SK-N-SH (cell line): ENCODE measurements around the gene PRLR. TPM values are rescaled to one million over a fixed set of nuclear protein-coding genes. Genes with fewer than 3 reads are reported as not detected.

ENCODE experiments used
- CTCF ChIA-PET: fragments of 300-600, 350-600 bp; formaldehyde crosslinking; extraction: SDS; loops from one replicate; lab custom pipeline; 2021; lab: Yijun Ruan, JAX
- POLR2A ChIA-PET: fragments of 350-600 bp; sonication (Branson Sonifier 250); formaldehyde crosslinking; extraction: SDS; loops from one replicate; lab custom pipeline; 2020; ENCODE audit warnings: antibody characterized with exemption, inconsistent platforms; lab: Yijun Ruan, JAX
- DNase-seq: peaks from one replicate; pipeline ENCODE4 v3.0.0; 2012
- H2AFZ ChIP-seq: fragments of 200-600 bp; sonication (generic); 2 replicates; pipeline ENCODE4 v1.8.1; 2016; ENCODE audit warnings: antibody characterized with exemption, mild to moderate bottlenecking, low read depth
- H3F3A ChIP-seq: fragments of 200-600 bp; sonication (generic); replicated peaks from 2 replicates; pipeline ENCODE3; 2016; ENCODE audit warnings: antibody characterized with exemption, mild to moderate bottlenecking; ENCODE audit not compliant: insufficient read depth
- H3K27ac ChIP-seq, 2 experiments: fragments of 200-500 bp in 1 of 2; fragments of 200-600 bp in 1 of 2; sonication (Bioruptor generic) in 1 of 2; sonication (generic), shearing (Covaris generic) in 1 of 2; 2 replicates each; pipeline versions ENCODE4 v1.5.1 to v1.6.1; 2014 to 2016; ENCODE audit warnings: low read depth in 2 of 2, inconsistent platforms in 1 of 2, low read length in 1 of 2, mild to moderate bottlenecking in 1 of 2, mixed read lengths in 1 of 2
- H3K27me3 ChIP-seq: fragments of 200-600 bp; sonication (generic), shearing (Covaris generic); 2 replicates; pipeline ENCODE4 v1.6.1; 2016; ENCODE audit warnings: mixed run types; ENCODE audit not compliant: insufficient read depth
- H3K36me3 ChIP-seq, 2 experiments: fragments of 200-500 bp in 1 of 2; fragments of 200-600 bp in 1 of 2; sonication (Bioruptor generic) in 1 of 2; sonication (generic) in 1 of 2; replicated peaks in 1 of 2; 2 replicates each; pipeline versions ENCODE3 to v1.5.1; 2014 to 2016; ENCODE audit warnings: low read length in 1 of 2, mild to moderate bottlenecking in 1 of 2; ENCODE audit not compliant: insufficient read depth in 2 of 2, control insufficient read depth in 1 of 2
- H3K4me1 ChIP-seq, 2 experiments: fragments of 200-500 bp in 1 of 2; fragments of 200-600 bp in 1 of 2; sonication (Bioruptor generic) in 1 of 2; sonication (generic), shearing (Covaris generic) in 1 of 2; 2 replicates each; pipeline versions ENCODE4 v1.5.1 to v1.6.1; 2014 to 2016; ENCODE audit warnings: low read depth in 1 of 2, low read length in 1 of 2, mixed run types in 1 of 2; ENCODE audit not compliant: insufficient read depth in 2 of 2, control insufficient read depth in 1 of 2
- H3K4me2 ChIP-seq: fragments of 200-600 bp; sonication (generic), shearing (Covaris generic); 2 replicates; pipeline ENCODE4 v1.6.1; 2017; ENCODE audit warnings: mixed run types
- H3K4me3 ChIP-seq, 2 experiments: fragments of 200-500 bp in 1 of 2; fragments of 200-600 bp in 1 of 2; sonication (Bioruptor generic) in 1 of 2; sonication (generic), shearing (Covaris generic) in 1 of 2; 2 replicates each; pipeline versions ENCODE4 v1.5.1 to v1.8.1; 2014 to 2016; ENCODE audit warnings: low read depth in 2 of 2, inconsistent platforms in 1 of 2, low read length in 1 of 2, mild to moderate bottlenecking in 1 of 2, mixed read lengths in 1 of 2, moderate library complexity in 1 of 2
- H3K79me2 ChIP-seq: fragments of 200-600 bp; sonication (generic); 2 replicates; pipeline ENCODE4 v1.8.1; 2017; ENCODE audit warnings: mild to moderate bottlenecking; ENCODE audit not compliant: insufficient read depth
- H3K9ac ChIP-seq: fragments of 200-600 bp; sonication (generic); 2 replicates; pipeline ENCODE4 v1.6.1; 2017; ENCODE audit warnings: mixed run types
- H3K9me2 ChIP-seq: fragments of 200-600 bp; sonication (generic); 2 replicates; pipeline ENCODE4 v1.6.1; 2017; ENCODE audit warnings: mixed run types
- H3K9me3 ChIP-seq: fragments of 200-600 bp; sonication (generic); 2 replicates; pipeline ENCODE4 v1.6.1; 2017; ENCODE audit warnings: mixed run types, mild to moderate bottlenecking, moderate library complexity
- H4K20me1 ChIP-seq: fragments of 200-600 bp; sonication (generic); 2 replicates; pipeline ENCODE4 v1.6.1; 2017; ENCODE audit warnings: mild to moderate bottlenecking, mixed run types; ENCODE audit not compliant: insufficient read depth
- EZH2phosphoT487 ChIP-seq: fragments of 200-600 bp; sonication (generic); IDR thresholded peaks from 2 replicates; pipeline ENCODE4 v1.6.1; 2017; ENCODE audit warnings: low read depth, mixed run types, mild to moderate bottlenecking, antibody characterized with exemption, moderate library complexity, borderline replicate concordance
- FOXM1 ChIP-seq: IDR thresholded peaks from 2 replicates; pipeline ENCODE4 v1.4.0; 2012; ENCODE audit warnings: low read depth, mild to moderate bottlenecking
- GATA2 ChIP-seq: sonication (generic); formaldehyde crosslinking; IDR thresholded peaks from 2 replicates; pipeline ENCODE4 v1.5.0; 2020; ENCODE audit warnings: mild to moderate bottlenecking, missing genetic modification reagents
- MEF2A ChIP-seq: IDR thresholded peaks from 2 replicates; pipeline ENCODE4 v1.4.0; 2012; ENCODE audit warnings: low read depth, borderline replicate concordance
- NRF1 ChIP-seq: IDR thresholded peaks from 2 replicates; pipeline ENCODE4 v1.6.1; 2012; ENCODE audit warnings: low read depth, mild to moderate bottlenecking, low read length
- RXRA ChIP-seq: IDR thresholded peaks from 2 replicates; pipeline ENCODE4 v1.4.0; 2012; ENCODE audit warnings: low read depth, mild to moderate bottlenecking, borderline replicate concordance
- SIN3A ChIP-seq: IDR thresholded peaks from 2 replicates; pipeline ENCODE4 v1.6.1; 2012; ENCODE audit warnings: low read depth, mild to moderate bottlenecking, low read length, moderate library complexity, borderline replicate concordance
- SMC3 ChIP-seq: IDR thresholded peaks from 2 replicates; pipeline ENCODE4 v1.6.1; 2012; ENCODE audit warnings: low read depth, low read length, improper control_type of control experiment
- TCF12 ChIP-seq: IDR thresholded peaks from 2 replicates; pipeline ENCODE4 v1.4.0; 2012
- YY1 ChIP-seq: IDR thresholded peaks from 2 replicates; pipeline ENCODE4 v1.4.0; 2012; ENCODE audit warnings: low read depth, mild to moderate bottlenecking
- WGBS: methylation state at CpG from one replicate; pipeline ENCODE4 v1.1.6; 2017; ENCODE audit warnings: low lambda C conversion rate; 5-methylcytosine and 5-hydroxymethylcytosine counted together
- polyA plus RNA-seq, 3 experiments: library from polyadenylated mRNA; depleted of rRNA; stranded (reverse); fragments of >200 nt; gene quantifications; 2 replicates each; pipeline ENCODE4 v1.2.3, GENCODE V29; 2012
- TF ChIP-seq, protein P1 (sequence below): fragments of 150-350 bp; IDR thresholded peaks from 2 replicates; pipeline ENCODE4 v1.6.1; 2016; ENCODE audit warnings: mild to moderate bottlenecking, low read depth, low read length
- TF ChIP-seq, protein P2 (sequence below): IDR thresholded peaks from 2 replicates; pipeline ENCODE4 v1.4.0; 2012; ENCODE audit warnings: low read depth, borderline replicate concordance
- TF ChIP-seq, protein P3 (sequence below): fragments of 200-600 bp; sonication (generic); IDR thresholded peaks from 2 replicates; pipeline ENCODE4 v1.6.1; 2017; ENCODE audit warnings: antibody characterized with exemption, mild to moderate bottlenecking, moderate library complexity
- TF ChIP-seq, protein P4 (sequence below): IDR thresholded peaks from 2 replicates; pipeline ENCODE4 v1.4.0; 2012; ENCODE audit warnings: low read depth, borderline replicate concordance
- TF ChIP-seq, protein P5 (sequence below): IDR thresholded peaks from 2 replicates; pipeline ENCODE4 v1.6.1; 2012; ENCODE audit warnings: mild to moderate bottlenecking, low read depth, low read length, moderate library complexity
- TF ChIP-seq, protein P6 (sequence below): IDR thresholded peaks from 2 replicates; pipeline ENCODE4; 2012

PRLR gene
- polyA plus RNA-seq, 1 of the 3 experiments (the other 2 are of a cell fraction), result 0.13 TPM

DNA sequence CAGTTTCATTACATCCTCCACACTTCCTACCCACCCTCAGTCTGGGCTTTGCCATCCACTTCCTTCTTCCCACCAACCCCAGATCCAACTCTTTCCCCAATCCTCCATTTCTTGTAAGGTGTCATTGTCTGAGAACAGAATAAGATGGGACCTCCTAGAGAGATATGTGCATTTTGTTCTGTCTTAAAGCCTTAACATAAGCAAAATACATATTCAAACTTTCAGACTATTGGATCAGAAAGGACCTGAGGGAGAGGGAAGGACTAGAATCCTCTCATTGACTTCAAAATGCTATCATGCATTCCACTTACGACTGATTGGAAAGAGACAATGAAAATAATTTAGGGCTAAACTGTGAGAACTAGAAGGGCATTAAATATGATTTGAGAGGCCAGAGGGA is 225.5 kb downstream of the PRLR start:
- ChIA-PET CTCF (interaction anchor here (1.0 kb wide), 1 partner anchor 8 kb away, joined by 3 read pairs; no protein-coding TSS in a partner anchor), POLR2A (no interaction called here)
- Histone ChIP-seq H3K9me3 (no peaks in the 10 kb centered on the region), H4K20me1 (no peaks in the 10 kb centered on the region), H2AFZ (no peak overlapping the region), H3K4me3 (no peak overlapping the region), H3K9ac (no peak overlapping the region), H3F3A (no peaks in the 10 kb centered on the region), H3K27ac (no peak overlapping the region), H3K79me2 (no peaks in the 10 kb centered on the region), H3K9me2 (no peaks in the 10 kb centered on the region), H3K27me3 (peaks cover 8% of the 10 kb centered on the region; the same call in 1 of the 2 replicates), H3K36me3 (no peaks in the 10 kb centered on the region), H3K4me2 (no peak overlapping the region), H3K4me1 (peaks cover 0 to 2% of the 10 kb centered on the region in 2 experiments; a peak in 1 of 4 replicates)
- DNase-seq, result no peak
- TF ChIP-seq, protein P1, sequence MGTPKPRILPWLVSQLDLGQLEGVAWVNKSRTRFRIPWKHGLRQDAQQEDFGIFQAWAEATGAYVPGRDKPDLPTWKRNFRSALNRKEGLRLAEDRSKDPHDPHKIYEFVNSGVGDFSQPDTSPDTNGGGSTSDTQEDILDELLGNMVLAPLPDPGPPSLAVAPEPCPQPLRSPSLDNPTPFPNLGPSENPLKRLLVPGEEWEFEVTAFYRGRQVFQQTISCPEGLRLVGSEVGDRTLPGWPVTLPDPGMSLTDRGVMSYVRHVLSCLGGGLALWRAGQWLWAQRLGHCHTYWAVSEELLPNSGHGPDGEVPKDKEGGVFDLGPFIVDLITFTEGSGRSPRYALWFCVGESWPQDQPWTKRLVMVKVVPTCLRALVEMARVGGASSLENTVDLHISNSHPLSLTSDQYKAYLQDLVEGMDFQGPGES, result no peak
- 66% methylated on average over 1 of the region's 1 CpG for WGBS

DNA sequence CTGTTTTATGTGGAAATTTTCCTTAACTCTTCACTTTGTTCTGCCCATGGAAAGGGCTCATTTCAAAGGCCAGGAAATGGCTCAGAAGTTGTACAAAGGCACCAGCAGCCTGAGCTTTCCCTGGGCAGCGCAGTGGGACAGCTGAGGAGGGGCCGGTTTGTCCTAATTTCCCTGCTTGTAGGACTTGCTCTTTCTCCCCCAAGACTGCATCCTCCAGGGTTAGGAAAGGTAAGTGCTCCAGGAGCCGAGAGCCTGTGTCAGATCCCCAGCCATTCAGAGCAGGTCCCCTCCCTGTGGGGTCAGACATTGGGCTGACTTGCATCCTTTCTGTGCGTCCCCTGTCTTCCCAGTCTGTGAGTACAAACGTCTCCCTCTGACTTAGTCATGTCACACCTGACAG is 226.1 kb downstream of the PRLR start:
- H2AFZ ChIP-seq, result no peak overlapping the region
- no peaks in the 10 kb centered on the region for H3F3A ChIP-seq
- H3K27me3 ChIP-seq, result peaks cover 9% of the 10 kb centered on the region; the same call in 1 of the 2 replicates
- no peaks in the 10 kb centered on the region for H3K36me3 ChIP-seq
- H4K20me1 ChIP-seq, result no peaks in the 10 kb centered on the region
- no peaks in the 10 kb centered on the region for H3K9me3 ChIP-seq
- DNase-seq, result no peak
- no peaks in the 10 kb centered on the region for H3K9me2 ChIP-seq
- H3K4me1 ChIP-seq, result peaks cover 0 to 2% of the 10 kb centered on the region in 2 experiments; a peak in 1 of 4 replicates
- no peak overlapping the region for H3K4me3 ChIP-seq
- CTCF ChIA-PET, result interaction anchor here (0.9 to 2.0 kb wide), 19 partner anchors 8 to 496 kb away, joined by 3 to 11 read pairs (median 3); no protein-coding TSS in a partner anchor
- H3K4me2 ChIP-seq, result no peak overlapping the region
- no peaks in the 10 kb centered on the region for H3K79me2 ChIP-seq
- WGBS, result 53% methylated on average over 5 of the region's 5 CpGs
- TF ChIP-seq, protein P2, sequence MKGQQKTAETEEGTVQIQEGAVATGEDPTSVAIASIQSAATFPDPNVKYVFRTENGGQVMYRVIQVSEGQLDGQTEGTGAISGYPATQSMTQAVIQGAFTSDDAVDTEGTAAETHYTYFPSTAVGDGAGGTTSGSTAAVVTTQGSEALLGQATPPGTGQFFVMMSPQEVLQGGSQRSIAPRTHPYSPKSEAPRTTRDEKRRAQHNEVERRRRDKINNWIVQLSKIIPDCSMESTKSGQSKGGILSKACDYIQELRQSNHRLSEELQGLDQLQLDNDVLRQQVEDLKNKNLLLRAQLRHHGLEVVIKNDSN, result no peak
- TF ChIP-seq MEF2A (no peak), NRF1 (no peak), EZH2phosphoT487 (no peak), TCF12 (no peak), RXRA (no peak), SIN3A (no peak), FOXM1 (no peak), SMC3 (no peak), GATA2 (CRISPR knock-in tag) (no peak), YY1 (no peak)
- TF ChIP-seq, protein P3, sequence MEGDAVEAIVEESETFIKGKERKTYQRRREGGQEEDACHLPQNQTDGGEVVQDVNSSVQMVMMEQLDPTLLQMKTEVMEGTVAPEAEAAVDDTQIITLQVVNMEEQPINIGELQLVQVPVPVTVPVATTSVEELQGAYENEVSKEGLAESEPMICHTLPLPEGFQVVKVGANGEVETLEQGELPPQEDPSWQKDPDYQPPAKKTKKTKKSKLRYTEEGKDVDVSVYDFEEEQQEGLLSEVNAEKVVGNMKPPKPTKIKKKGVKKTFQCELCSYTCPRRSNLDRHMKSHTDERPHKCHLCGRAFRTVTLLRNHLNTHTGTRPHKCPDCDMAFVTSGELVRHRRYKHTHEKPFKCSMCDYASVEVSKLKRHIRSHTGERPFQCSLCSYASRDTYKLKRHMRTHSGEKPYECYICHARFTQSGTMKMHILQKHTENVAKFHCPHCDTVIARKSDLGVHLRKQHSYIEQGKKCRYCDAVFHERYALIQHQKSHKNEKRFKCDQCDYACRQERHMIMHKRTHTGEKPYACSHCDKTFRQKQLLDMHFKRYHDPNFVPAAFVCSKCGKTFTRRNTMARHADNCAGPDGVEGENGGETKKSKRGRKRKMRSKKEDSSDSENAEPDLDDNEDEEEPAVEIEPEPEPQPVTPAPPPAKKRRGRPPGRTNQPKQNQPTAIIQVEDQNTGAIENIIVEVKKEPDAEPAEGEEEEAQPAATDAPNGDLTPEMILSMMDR, result no peak
- TF ChIP-seq, protein P4, sequence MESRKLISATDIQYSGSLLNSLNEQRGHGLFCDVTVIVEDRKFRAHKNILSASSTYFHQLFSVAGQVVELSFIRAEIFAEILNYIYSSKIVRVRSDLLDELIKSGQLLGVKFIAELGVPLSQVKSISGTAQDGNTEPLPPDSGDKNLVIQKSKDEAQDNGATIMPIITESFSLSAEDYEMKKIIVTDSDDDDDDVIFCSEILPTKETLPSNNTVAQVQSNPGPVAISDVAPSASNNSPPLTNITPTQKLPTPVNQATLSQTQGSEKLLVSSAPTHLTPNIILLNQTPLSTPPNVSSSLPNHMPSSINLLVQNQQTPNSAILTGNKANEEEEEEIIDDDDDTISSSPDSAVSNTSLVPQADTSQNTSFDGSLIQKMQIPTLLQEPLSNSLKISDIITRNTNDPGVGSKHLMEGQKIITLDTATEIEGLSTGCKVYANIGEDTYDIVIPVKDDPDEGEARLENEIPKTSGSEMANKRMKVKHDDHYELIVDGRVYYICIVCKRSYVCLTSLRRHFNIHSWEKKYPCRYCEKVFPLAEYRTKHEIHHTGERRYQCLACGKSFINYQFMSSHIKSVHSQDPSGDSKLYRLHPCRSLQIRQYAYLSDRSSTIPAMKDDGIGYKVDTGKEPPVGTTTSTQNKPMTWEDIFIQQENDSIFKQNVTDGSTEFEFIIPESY, result no peak
- TF ChIP-seq, protein P5, sequence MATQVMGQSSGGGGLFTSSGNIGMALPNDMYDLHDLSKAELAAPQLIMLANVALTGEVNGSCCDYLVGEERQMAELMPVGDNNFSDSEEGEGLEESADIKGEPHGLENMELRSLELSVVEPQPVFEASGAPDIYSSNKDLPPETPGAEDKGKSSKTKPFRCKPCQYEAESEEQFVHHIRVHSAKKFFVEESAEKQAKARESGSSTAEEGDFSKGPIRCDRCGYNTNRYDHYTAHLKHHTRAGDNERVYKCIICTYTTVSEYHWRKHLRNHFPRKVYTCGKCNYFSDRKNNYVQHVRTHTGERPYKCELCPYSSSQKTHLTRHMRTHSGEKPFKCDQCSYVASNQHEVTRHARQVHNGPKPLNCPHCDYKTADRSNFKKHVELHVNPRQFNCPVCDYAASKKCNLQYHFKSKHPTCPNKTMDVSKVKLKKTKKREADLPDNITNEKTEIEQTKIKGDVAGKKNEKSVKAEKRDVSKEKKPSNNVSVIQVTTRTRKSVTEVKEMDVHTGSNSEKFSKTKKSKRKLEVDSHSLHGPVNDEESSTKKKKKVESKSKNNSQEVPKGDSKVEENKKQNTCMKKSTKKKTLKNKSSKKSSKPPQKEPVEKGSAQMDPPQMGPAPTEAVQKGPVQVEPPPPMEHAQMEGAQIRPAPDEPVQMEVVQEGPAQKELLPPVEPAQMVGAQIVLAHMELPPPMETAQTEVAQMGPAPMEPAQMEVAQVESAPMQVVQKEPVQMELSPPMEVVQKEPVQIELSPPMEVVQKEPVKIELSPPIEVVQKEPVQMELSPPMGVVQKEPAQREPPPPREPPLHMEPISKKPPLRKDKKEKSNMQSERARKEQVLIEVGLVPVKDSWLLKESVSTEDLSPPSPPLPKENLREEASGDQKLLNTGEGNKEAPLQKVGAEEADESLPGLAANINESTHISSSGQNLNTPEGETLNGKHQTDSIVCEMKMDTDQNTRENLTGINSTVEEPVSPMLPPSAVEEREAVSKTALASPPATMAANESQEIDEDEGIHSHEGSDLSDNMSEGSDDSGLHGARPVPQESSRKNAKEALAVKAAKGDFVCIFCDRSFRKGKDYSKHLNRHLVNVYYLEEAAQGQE, result no peak
- TF ChIP-seq, protein P6, sequence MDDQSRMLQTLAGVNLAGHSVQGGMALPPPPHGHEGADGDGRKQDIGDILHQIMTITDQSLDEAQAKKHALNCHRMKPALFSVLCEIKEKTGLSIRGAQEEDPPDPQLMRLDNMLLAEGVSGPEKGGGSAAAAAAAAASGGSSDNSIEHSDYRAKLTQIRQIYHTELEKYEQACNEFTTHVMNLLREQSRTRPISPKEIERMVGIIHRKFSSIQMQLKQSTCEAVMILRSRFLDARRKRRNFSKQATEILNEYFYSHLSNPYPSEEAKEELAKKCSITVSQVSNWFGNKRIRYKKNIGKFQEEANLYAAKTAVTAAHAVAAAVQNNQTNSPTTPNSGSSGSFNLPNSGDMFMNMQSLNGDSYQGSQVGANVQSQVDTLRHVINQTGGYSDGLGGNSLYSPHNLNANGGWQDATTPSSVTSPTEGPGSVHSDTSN, result no peak
- no peak overlapping the region for H3K9ac ChIP-seq
- no peak overlapping the region for H3K27ac ChIP-seq
- POLR2A ChIA-PET, result no interaction called here
